HG03521 (cell line): Measurements from ENCODE around the gene BCO2.

Experiments used
- ATAC-seq: cut with Tn5 transposase; IDR thresholded peaks from one replicate; pipeline ENCODE4 v1.9.1; 2021; ENCODE audit warnings: mild to moderate bottlenecking, moderate library complexity; ENCODE audit not compliant: unreplicated experiment

Gene BCO2

GRCh38 chr11:112241486-112241885, 66.2 kb downstream of the BCO2 start:
- ATAC-seq, result no peak

- ATAC-seq, result no peak
Measured at GRCh38 chr11:112247201-112247600, 71.9 kb downstream of the BCO2 start.

GRCh38 chr11:112248201-112248600, 72.9 kb downstream of the BCO2 start:
- ATAC-seq, result no peak

GRCh38 chr11:112249871-112250610, 74.7 kb downstream of the BCO2 start:
- no peak for ATAC-seq

- ATAC-seq, result no peak
Measured at GRCh38 chr11:112253605-112254242, 78.4 kb downstream of the BCO2 start.

- no peak for ATAC-seq
Measured at GRCh38 chr11:112255067-112255720, 79.9 kb downstream of the BCO2 start.

GRCh38 chr11:112260490-112260889, 85.2 kb downstream of the BCO2 start, which contains the start of gene PLET1:
TSS of gene PLET1 (minus strand) at chr11:112260860. CDS start at chr11:112260589, 271 bp downstream.
- no peak for ATAC-seq

GRCh38 chr11:112265659-112266409, 90.5 kb downstream of the BCO2 start:
- ATAC-seq, result no peak

- no peak for ATAC-seq
Measured at GRCh38 chr11:112266410-112266778, 91.1 kb downstream of the BCO2 start.

- ATAC-seq, result no peak
Measured at GRCh38 chr11:112267188-112267591, 91.9 kb downstream of the BCO2 start.

GRCh38 chr11:112268406-112268805, 93.1 kb downstream of the BCO2 start:
- ATAC-seq, result no peak
